GM21576 (cell line): ENCODE results near the gene ITSN1.
"Not testable (repeated sequence)": the region's sequence is repeated elsewhere in the genome, so short reads cannot be mapped to it uniquely, and the experiment has no call there.

Experiments used
- ATAC-seq: cut with Tn5 transposase; IDR thresholded peaks from one replicate; pipeline ENCODE4 v1.9.1; 2021; ENCODE audit warnings: mild to moderate bottlenecking, moderate library complexity; ENCODE audit not compliant: unreplicated experiment

The ITSN1 gene

GRCh38 chr21:33721081-33721480, 78.8 kb downstream of the ITSN1 start:
- ATAC-seq = no peak

GRCh38 chr21:33729139-33729538, 86.8 kb downstream of the ITSN1 start:
- not testable (repeated sequence) for ATAC-seq

- no peak for ATAC-seq
Measured at GRCh38 chr21:33729641-33730040, 87.3 kb downstream of the ITSN1 start.

- no peak for ATAC-seq
Measured at GRCh38 chr21:33731447-33731846, 89.1 kb downstream of the ITSN1 start.

- ATAC-seq = no peak
Measured at GRCh38 chr21:33732038-33732437, 89.7 kb downstream of the ITSN1 start.

GRCh38 chr21:33733601-33734000, 91.3 kb downstream of the ITSN1 start:
- no peak for ATAC-seq

- no peak for ATAC-seq
Measured at GRCh38 chr21:33734291-33734690, 92.0 kb downstream of the ITSN1 start.

- no peak for ATAC-seq
Measured at GRCh38 chr21:33734818-33735217, 92.5 kb downstream of the ITSN1 start.

- ATAC-seq = no peak
Measured at GRCh38 chr21:33736569-33736968, 94.3 kb downstream of the ITSN1 start.

- ATAC-seq = no peak
Measured at GRCh38 chr21:33739701-33740100, 97.4 kb downstream of the ITSN1 start.

GRCh38 chr21:33747420-33747819, 105.1 kb downstream of the ITSN1 start:
- no peak for ATAC-seq

- ATAC-seq = no peak
Measured at GRCh38 chr21:33748903-33749302, 106.6 kb downstream of the ITSN1 start.

- no peak for ATAC-seq
Measured at GRCh38 chr21:33750017-33750416, 107.7 kb downstream of the ITSN1 start.

GRCh38 chr21:33751120-33751519, 108.8 kb downstream of the ITSN1 start:
- no peak for ATAC-seq

- no peak for ATAC-seq
Measured at GRCh38 chr21:33751533-33751932, 109.2 kb downstream of the ITSN1 start.

- no peak for ATAC-seq
Measured at GRCh38 chr21:33752260-33752659, 110.0 kb downstream of the ITSN1 start.

GRCh38 chr21:33753886-33754285, 111.6 kb downstream of the ITSN1 start:
- ATAC-seq = no peak

- no peak for ATAC-seq
Measured at GRCh38 chr21:33754481-33754880, 112.2 kb downstream of the ITSN1 start.

GRCh38 chr21:33755354-33755753, 113.1 kb downstream of the ITSN1 start:
- no peak for ATAC-seq

- no peak for ATAC-seq
Measured at GRCh38 chr21:33760641-33761440, 118.5 kb downstream of the ITSN1 start.

GRCh38 chr21:33761441-33762036, 119.2 kb downstream of the ITSN1 start:
- ATAC-seq = no peak

GRCh38 chr21:33762803-33763581, 120.7 kb downstream of the ITSN1 start:
- no peak for ATAC-seq
